GM21360 (cell line): ENCODE data around the gene HNF4A.

Experiments used
- ATAC-seq: cut with Tn5 transposase; IDR thresholded peaks from one replicate; pipeline ENCODE4 v1.9.1; 2021; ENCODE audit warnings: mild to moderate bottlenecking, moderate library complexity; ENCODE audit not compliant: unreplicated experiment

The HNF4A gene

GRCh38 chr20:44423480-44423879 is 68.0 kb downstream of the HNF4A start:
- no peak for ATAC-seq

- no peak for ATAC-seq
Observed at GRCh38 chr20:44424039-44424495, 68.6 kb downstream of the HNF4A start.

GRCh38 chr20:44425923-44426322 is 70.4 kb downstream of the HNF4A start:
- ATAC-seq = no peak

GRCh38 chr20:44426879-44427790 is 71.6 kb downstream of the HNF4A start:
- no peak for ATAC-seq

- ATAC-seq = no peak
Observed at GRCh38 chr20:44427804-44428173, 72.3 kb downstream of the HNF4A start.

- no peak for ATAC-seq
Observed at GRCh38 chr20:44428174-44429016, 72.9 kb downstream of the HNF4A start.

GRCh38 chr20:44429017-44429339 is 73.5 kb downstream of the HNF4A start:
- no peak for ATAC-seq

GRCh38 chr20:44429419-44430269 is 74.1 kb downstream of the HNF4A start:
- no peak for ATAC-seq

- no peak for ATAC-seq
Observed at GRCh38 chr20:44430270-44431065, 75.0 kb downstream of the HNF4A start.

GRCh38 chr20:44431118-44431501 is 75.6 kb downstream of the HNF4A start:
- no peak for ATAC-seq

- ATAC-seq = no peak
Observed at GRCh38 chr20:44431502-44432234, 76.2 kb downstream of the HNF4A start.

- ATAC-seq = no peak
Observed at GRCh38 chr20:44432618-44433577, 77.4 kb downstream of the HNF4A start.

GRCh38 chr20:44433751-44434538 is 78.4 kb downstream of the HNF4A start:
- no peak for ATAC-seq

- ATAC-seq = no peak
Observed at GRCh38 chr20:44435630-44436335, 80.3 kb downstream of the HNF4A start.

- no peak for ATAC-seq
Observed at GRCh38 chr20:44436393-44436792, 80.9 kb downstream of the HNF4A start.

GRCh38 chr20:44437497-44437896 is 82.0 kb downstream of the HNF4A start:
- no peak for ATAC-seq

GRCh38 chr20:44438782-44439181 is 83.3 kb downstream of the HNF4A start:
- ATAC-seq = no peak
